Thyroid gland (tissue), 4 donors: ENCODE results near the gene COX7A2. TPM values are rescaled to one million over a fixed set of nuclear protein-coding genes. Genes with fewer than 3 reads are reported as not detected.

Source experiments
- DNase-seq, 2 donors: peaks; one replicate each; pipeline ENCODE4 v3.0.0-alpha.2; 2019
- H3K27ac ChIP-seq, 3 donors: fragments of 200-600 bp; sonication (generic); 1 replicate in 2 of 3; 2 replicates in 1 of 3; pipeline ENCODE4 v1.5.1; 2016 to 2019; ENCODE audit warnings: mild to moderate bottlenecking in 1 of 3, moderate library complexity in 1 of 3
- H3K27me3 ChIP-seq: fragments of 200-600 bp; sonication (generic); one replicate; pipeline ENCODE4 v1.5.1; 2019
- H3K36me3 ChIP-seq, 2 donors: fragments of 200-600 bp; sonication (generic); one replicate each; pipeline ENCODE4 v1.5.1; 2016 to 2019
- H3K4me1 ChIP-seq, 2 donors: fragments of 200-600 bp; sonication (generic); one replicate each; pipeline ENCODE4 v1.5.1; 2017 to 2019
- H3K4me3 ChIP-seq, 3 donors: fragments of 200-600 bp; sonication (generic); replicated peaks in 1 of 3; 1 replicate in 2 of 3; 2 replicates in 1 of 3; pipeline ENCODE4 v1.5.1; 2016; ENCODE audit warnings: mild to moderate bottlenecking in 1 of 3
- H3K9me3 ChIP-seq: fragments of 200-600 bp; sonication (generic); one replicate; pipeline ENCODE4 v1.5.1; 2017
- CTCF ChIP-seq, 6 experiments: fragments of 200-600 bp in 3 of 6; fragments of 450-650 bp in 3 of 6; sonication (generic) in 3 of 6; IDR thresholded peaks; one replicate each; pipeline ENCODE4 v1.5.1; 2016 to 2019; ENCODE audit warnings: antibody characterized with exemption in 6 of 6, mild to moderate bottlenecking in 2 of 6, inconsistent platforms in 1 of 6, moderate library complexity in 1 of 6
- POLR2A ChIP-seq, 2 donors: fragments of 450-650 bp; IDR thresholded peaks; one replicate each; pipeline ENCODE4 v1.6.1; 2017; ENCODE audit warnings: antibody characterized with exemption in 2 of 2, mild to moderate bottlenecking in 2 of 2, moderate library complexity in 1 of 2
- WGBS, 2 donors: methylation state at CpG; one replicate each; pipeline ENCODE4 v1.1.5; 2017; 5-methylcytosine and 5-hydroxymethylcytosine counted together
- intact Hi-C: fragments of 100-400 bp; cut with DNase I; formaldehyde crosslinking; loops from one replicate; pipeline ENCODE4 v1.15.1; 2023
- total RNA-seq, 4 donors: library from RNA; depleted of rRNA; stranded (reverse); fragments of >200 nt; gene quantifications; one replicate each; pipeline ENCODE4 v1.2.3, GENCODE V29; 2016

The COX7A2 gene
- total RNA-seq, 4 donors from 2014 or later: 136 to 578 (median 341) TPM

- peak; percentile 12 to 22 for DNase-seq
- Histone ChIP-seq H3K36me3 (no peaks in the 10 kb centered on the region), H3K9me3 (no peaks in the 10 kb centered on the region), H3K4me3 (no peak overlapping the region), H3K27me3 (no peaks in the 10 kb centered on the region), H3K27ac (no peak overlapping the region), H3K4me1 (no peaks in the 10 kb centered on the region)
- TF ChIP-seq POLR2A (IDR thresholded peaks at IDR 0.05) (no peak), CTCF (IDR thresholded peaks at IDR 0.05) (peak in 5 of 6 experiments; percentile 29 to 66 (median 44))
- 53 to 57% methylated on average over 10 of the region's 10 CpGs for WGBS, 2 donors
- intact Hi-C loops: no loop called here
Observed at GRCh38 chr6:75230484-75231325, 12.9 kb downstream of the COX7A2 start.

- H3K4me1 ChIP-seq: no peaks in the 10 kb centered on the region
- no peaks in the 10 kb centered on the region for H3K9me3 ChIP-seq
- 71 to 73% methylated on average over 6 of the region's 6 CpGs for WGBS, 2 donors
- TF ChIP-seq CTCF (IDR thresholded peaks at IDR 0.05) (no peak), POLR2A (IDR thresholded peaks at IDR 0.05) (no peak)
- no peak overlapping the region for H3K4me3 ChIP-seq
- H3K36me3 ChIP-seq: no peaks in the 10 kb centered on the region
- H3K27me3 ChIP-seq: no peaks in the 10 kb centered on the region
- intact Hi-C loops: no loop called here
- no peak overlapping the region for H3K27ac ChIP-seq
- no peak for DNase-seq
Observed at GRCh38 chr6:75224303-75224926, 19.2 kb downstream of the COX7A2 start.

GRCh38 chr6:75223428-75223827 lies 20.2 kb downstream of the COX7A2 start:
- WGBS, 2 donors: 64 to 85% methylated on average over 2 of the region's 2 CpGs
- TF ChIP-seq POLR2A (IDR thresholded peaks at IDR 0.05) (no peak), CTCF (IDR thresholded peaks at IDR 0.05) (no peak)
- H3K27ac ChIP-seq: peak overlapping the region in 1 of 3 donors; percentile 31

GRCh38 chr6:75222261-75222660 lies 21.3 kb downstream of the COX7A2 start:
- intact Hi-C loops: no loop called here
- no peaks in the 10 kb centered on the region for H3K27me3 ChIP-seq
- no peaks in the 10 kb centered on the region for H3K36me3 ChIP-seq
- no peaks in the 10 kb centered on the region for H3K4me1 ChIP-seq
- no peak for DNase-seq
- H3K27ac ChIP-seq: peak overlapping the region in 1 of 3 donors; percentile 31
- no peaks in the 10 kb centered on the region for H3K9me3 ChIP-seq
- no peak overlapping the region for H3K4me3 ChIP-seq
- no peak for TF ChIP-seq CTCF (IDR thresholded peaks at IDR 0.05)
- TF ChIP-seq POLR2A (IDR thresholded peaks at IDR 0.05): no peak

More at GRCh38 chr6:75223428-75223827, 20.2 kb downstream of the COX7A2 start:
- no peak overlapping the region for H3K4me3 ChIP-seq
- no peak for DNase-seq
- intact Hi-C loops: no loop called here
- H3K4me1 ChIP-seq: no peaks in the 10 kb centered on the region
- no peaks in the 10 kb centered on the region for H3K27me3 ChIP-seq
- no peaks in the 10 kb centered on the region for H3K9me3 ChIP-seq
- H3K36me3 ChIP-seq: no peaks in the 10 kb centered on the region

- intact Hi-C loops: no loop called here
- no peaks in the 10 kb centered on the region for H3K9me3 ChIP-seq
- H3K4me3 ChIP-seq: no peak overlapping the region
- no peak overlapping the region for H3K27ac ChIP-seq
- WGBS, 2 donors: 89 to 91% methylated on average over 4 of the region's 4 CpGs
- TF ChIP-seq CTCF (IDR thresholded peaks at IDR 0.05) (no peak), POLR2A (IDR thresholded peaks at IDR 0.05) (no peak)
- H3K36me3 ChIP-seq: no peaks in the 10 kb centered on the region
- no peak for DNase-seq
- H3K4me1 ChIP-seq: no peaks in the 10 kb centered on the region
- no peaks in the 10 kb centered on the region for H3K27me3 ChIP-seq
Observed at GRCh38 chr6:75221116-75221515, 22.5 kb downstream of the COX7A2 start.
